GM23338 (cell line): ENCODE measurements around the gene LRRC57. TPM values are rescaled to one million over a fixed set of nuclear protein-coding genes. Genes with fewer than 3 reads are reported as not detected.

Experiments
- ATAC-seq: fragments of 200-7000 bp; cut with Tn5 transposase; 3 replicates; pipeline ENCODE4 v1.9.1; 2020
- DNase-seq: peaks from one replicate; pipeline ENCODE4 v3.0.0-alpha.2; 2015; ENCODE audit warnings: low spot score
- H2AFZ ChIP-seq: fragments of 200-600 bp; sonication (generic); 2 replicates; pipeline ENCODE4 v1.8.0; 2016; ENCODE audit warnings: antibody characterized with exemption, mild to moderate bottlenecking, moderate library complexity
- H3F3A ChIP-seq: fragments of 200-600 bp; sonication (generic); replicated peaks from 2 replicates; pipeline ENCODE4 v1.8.0; 2017; ENCODE audit warnings: antibody characterized with exemption, mixed run types, low read depth
- H3K27ac ChIP-seq: fragments of 200-600 bp; sonication (generic); 2 replicates; pipeline ENCODE4 v1.6.1; 2016; ENCODE audit warnings: low read depth
- H3K27me3 ChIP-seq: fragments of 200-600 bp; sonication (generic); 2 replicates; pipeline ENCODE4 v1.8.0; 2016; ENCODE audit warnings: mild to moderate bottlenecking, mixed run types, moderate library complexity; ENCODE audit not compliant: insufficient read depth
- H3K36me3 ChIP-seq: fragments of 200-600 bp; sonication (generic); 2 replicates; pipeline ENCODE4 v1.8.0; 2016; ENCODE audit warnings: mild to moderate bottlenecking; ENCODE audit not compliant: insufficient read depth
- H3K4me1 ChIP-seq: fragments of 200-600 bp; sonication (generic); 2 replicates; pipeline ENCODE4 v1.8.0; 2016; ENCODE audit warnings: mild to moderate bottlenecking, moderate library complexity; ENCODE audit not compliant: insufficient read depth
- H3K4me2 ChIP-seq: fragments of 200-600 bp; sonication (generic); 2 replicates; pipeline ENCODE4 v1.7.1; 2017; ENCODE audit warnings: mixed run types
- H3K4me3 ChIP-seq: fragments of 200-600 bp; sonication (generic); 2 replicates; pipeline ENCODE4 v1.6.1; 2016; ENCODE audit warnings: mixed run types
- H3K79me2 ChIP-seq: fragments of 200-600 bp; sonication (generic); replicated peaks from 2 replicates; pipeline ENCODE4 v1.8.0; 2017; ENCODE audit warnings: mild to moderate bottlenecking; ENCODE audit not compliant: insufficient read depth
- H3K9me2 ChIP-seq: fragments of 200-600 bp; sonication (generic); 2 replicates; pipeline ENCODE4 v1.8.0; 2017; ENCODE audit not compliant: insufficient read depth
- H4K20me1 ChIP-seq: fragments of 200-600 bp; sonication (generic); replicated peaks from 2 replicates; pipeline ENCODE4 v1.8.0; 2017; ENCODE audit warnings: mild to moderate bottlenecking; ENCODE audit not compliant: insufficient read depth
- H3K27ac Mint-ChIP-seq: 2 replicates; pipeline ENCODE4 v1.8.0; 2020; ENCODE audit warnings: inconsistent platforms, mild to moderate bottlenecking, moderate library complexity, mixed read lengths
- H3K27me3 Mint-ChIP-seq: 3 replicates; pipeline ENCODE4 v1.8.0; 2022; ENCODE audit warnings: low read depth, mild to moderate bottlenecking, moderate library complexity, mixed read lengths, inconsistent platforms; ENCODE audit not compliant: insufficient read depth, poor library complexity
- H3K36me3 Mint-ChIP-seq: 3 replicates; pipeline ENCODE4 v1.8.0; 2021; ENCODE audit warnings: low read depth, mild to moderate bottlenecking, inconsistent platforms, moderate library complexity, mixed read lengths
- H3K4me1 Mint-ChIP-seq: 3 replicates; pipeline ENCODE4 v1.8.0; 2020; ENCODE audit warnings: mild to moderate bottlenecking, inconsistent platforms, mixed read lengths
- H3K4me3 Mint-ChIP-seq: 3 replicates; pipeline ENCODE4 v1.8.0; 2021; ENCODE audit warnings: moderate library complexity, mild to moderate bottlenecking, inconsistent platforms, mixed read lengths
- H3K9me3 Mint-ChIP-seq: 3 replicates; pipeline ENCODE4 v1.8.0; 2020; ENCODE audit warnings: moderate library complexity, mild to moderate bottlenecking, inconsistent platforms, mixed read lengths
- JUNB ChIP-seq: IDR thresholded peaks from one replicate; pipeline ENCODE4 v1.6.1; 2016; ENCODE audit warnings: antibody characterized with exemption; ENCODE audit not compliant: unreplicated experiment
- POLR2AphosphoS5 ChIP-seq: IDR thresholded peaks from 2 replicates; pipeline ENCODE4 v1.6.1; 2016; ENCODE audit warnings: antibody characterized with exemption, low read depth
- polyA plus RNA-seq: library from polyadenylated mRNA; unstranded; fragments of >200 nt; fragmentation: Nextera tagmentation; extraction: Ambion mirVana; gene quantifications from 2 replicates; pipeline ENCODE4 v1.2.1, GENCODE V29; 2016
- total RNA-seq: library from RNA; depleted of rRNA; stranded (reverse); fragments of >200 nt; shearing (Covaris generic); gene quantifications from 2 replicates; pipeline ENCODE4 v1.2.3, GENCODE V29; 2014
- TF ChIP-seq, protein P1 (sequence below): fragments of 250-450 bp; sonication (Bioruptor Pico); IDR thresholded peaks from 2 replicates; pipeline ENCODE4 v1.5.0; 2020; ENCODE audit warnings: mild to moderate bottlenecking, moderate library complexity

LRRC57 gene
- total and polyA plus RNA-seq, 2 experiments from 2014 or later = 5.4 to 9.0 TPM

DNA sequence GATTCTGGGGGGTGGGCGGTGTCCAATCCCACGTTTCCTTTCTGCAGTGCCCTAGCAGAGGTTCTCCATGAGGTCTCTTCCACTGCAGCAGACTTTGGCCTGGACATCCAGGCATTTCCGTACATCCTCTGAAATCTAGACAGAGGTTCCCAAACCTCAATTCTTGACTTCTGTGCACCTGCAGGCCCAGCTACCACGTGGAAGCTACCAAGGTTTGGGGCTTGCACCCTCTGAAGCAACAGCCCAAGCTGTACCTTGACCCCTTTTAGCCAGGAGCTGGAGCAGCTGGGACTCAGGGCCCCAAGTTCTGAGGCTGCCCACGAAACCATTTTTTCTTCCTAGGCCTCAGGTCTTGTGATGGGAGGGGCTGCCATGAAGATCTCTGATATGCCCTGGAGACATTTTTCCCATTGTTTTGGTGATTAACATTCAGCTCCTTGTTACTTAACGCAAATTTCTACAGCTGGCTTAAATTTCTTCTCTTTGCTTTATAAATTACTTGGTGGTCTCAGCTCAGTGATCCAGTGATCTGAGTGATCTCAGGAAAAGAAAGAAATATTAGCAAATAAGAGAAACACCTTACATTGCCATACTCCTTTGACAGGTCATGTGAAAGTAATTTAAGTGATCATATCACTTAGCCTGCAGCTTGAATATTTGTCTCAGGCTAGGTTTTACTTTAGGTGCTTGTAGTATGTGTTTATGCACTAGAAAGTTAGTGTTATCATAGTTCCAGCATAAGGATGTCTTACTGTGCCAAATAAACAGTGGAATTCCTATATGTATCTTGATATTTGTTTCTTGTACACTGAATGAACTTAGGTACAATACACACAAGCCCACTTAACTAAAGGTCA is 50.2 kb downstream of the LRRC57 start (continued):
- TF ChIP-seq, protein P1, sequence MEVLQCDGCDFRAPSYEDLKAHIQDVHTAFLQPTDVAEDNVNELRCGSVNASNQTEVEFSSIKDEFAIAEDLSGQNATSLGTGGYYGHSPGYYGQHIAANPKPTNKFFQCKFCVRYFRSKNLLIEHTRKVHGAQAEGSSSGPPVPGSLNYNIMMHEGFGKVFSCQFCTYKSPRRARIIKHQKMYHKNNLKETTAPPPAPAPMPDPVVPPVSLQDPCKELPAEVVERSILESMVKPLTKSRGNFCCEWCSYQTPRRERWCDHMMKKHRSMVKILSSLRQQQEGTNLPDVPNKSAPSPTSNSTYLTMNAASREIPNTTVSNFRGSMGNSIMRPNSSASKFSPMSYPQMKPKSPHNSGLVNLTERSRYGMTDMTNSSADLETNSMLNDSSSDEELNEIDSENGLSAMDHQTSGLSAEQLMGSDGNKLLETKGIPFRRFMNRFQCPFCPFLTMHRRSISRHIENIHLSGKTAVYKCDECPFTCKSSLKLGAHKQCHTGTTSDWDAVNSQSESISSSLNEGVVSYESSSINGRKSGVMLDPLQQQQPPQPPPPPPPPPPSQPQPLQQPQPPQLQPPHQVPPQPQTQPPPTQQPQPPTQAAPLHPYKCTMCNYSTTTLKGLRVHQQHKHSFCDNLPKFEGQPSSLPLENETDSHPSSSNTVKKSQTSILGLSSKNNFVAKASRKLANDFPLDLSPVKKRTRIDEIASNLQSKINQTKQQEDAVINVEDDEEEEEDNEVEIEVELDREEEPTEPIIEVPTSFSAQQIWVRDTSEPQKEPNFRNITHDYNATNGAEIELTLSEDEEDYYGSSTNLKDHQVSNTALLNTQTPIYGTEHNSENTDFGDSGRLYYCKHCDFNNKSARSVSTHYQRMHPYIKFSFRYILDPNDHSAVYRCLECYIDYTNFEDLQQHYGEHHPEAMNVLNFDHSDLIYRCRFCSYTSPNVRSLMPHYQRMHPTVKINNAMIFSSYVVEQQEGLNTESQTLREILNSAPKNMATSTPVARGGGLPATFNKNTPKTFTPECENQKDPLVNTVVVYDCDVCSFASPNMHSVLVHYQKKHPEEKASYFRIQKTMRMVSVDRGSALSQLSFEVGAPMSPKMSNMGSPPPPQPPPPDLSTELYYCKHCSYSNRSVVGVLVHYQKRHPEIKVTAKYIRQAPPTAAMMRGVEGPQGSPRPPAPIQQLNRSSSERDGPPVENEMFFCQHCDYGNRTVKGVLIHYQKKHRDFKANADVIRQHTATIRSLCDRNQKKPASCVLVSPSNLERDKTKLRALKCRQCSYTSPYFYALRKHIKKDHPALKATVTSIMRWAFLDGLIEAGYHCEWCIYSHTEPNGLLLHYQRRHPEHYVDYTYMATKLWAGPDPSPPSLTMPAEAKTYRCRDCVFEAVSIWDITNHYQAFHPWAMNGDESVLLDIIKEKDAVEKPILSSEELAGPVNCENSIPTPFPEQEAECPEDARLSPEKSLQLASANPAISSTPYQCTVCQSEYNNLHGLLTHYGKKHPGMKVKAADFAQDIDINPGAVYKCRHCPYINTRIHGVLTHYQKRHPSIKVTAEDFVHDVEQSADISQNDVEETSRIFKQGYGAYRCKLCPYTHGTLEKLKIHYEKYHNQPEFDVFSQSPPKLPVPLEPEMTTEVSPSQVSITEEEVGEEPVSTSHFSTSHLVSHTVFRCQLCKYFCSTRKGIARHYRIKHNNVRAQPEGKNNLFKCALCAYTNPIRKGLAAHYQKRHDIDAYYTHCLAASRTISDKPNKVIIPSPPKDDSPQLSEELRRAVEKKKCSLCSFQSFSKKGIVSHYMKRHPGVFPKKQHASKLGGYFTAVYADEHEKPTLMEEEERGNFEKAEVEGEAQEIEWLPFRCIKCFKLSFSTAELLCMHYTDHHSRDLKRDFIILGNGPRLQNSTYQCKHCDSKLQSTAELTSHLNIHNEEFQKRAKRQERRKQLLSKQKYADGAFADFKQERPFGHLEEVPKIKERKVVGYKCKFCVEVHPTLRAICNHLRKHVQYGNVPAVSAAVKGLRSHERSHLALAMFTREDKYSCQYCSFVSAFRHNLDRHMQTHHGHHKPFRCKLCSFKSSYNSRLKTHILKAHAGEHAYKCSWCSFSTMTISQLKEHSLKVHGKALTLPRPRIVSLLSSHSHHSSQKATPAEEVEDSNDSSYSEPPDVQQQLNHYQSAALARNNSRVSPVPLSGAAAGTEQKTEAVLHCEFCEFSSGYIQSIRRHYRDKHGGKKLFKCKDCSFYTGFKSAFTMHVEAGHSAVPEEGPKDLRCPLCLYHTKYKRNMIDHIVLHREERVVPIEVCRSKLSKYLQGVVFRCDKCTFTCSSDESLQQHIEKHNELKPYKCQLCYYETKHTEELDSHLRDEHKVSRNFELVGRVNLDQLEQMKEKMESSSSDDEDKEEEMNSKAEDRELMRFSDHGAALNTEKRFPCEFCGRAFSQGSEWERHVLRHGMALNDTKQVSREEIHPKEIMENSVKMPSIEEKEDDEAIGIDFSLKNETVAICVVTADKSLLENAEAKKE (CRISPR knock-in tag) = no peak
- TF ChIP-seq POLR2AphosphoS5 = no peak

DNA sequence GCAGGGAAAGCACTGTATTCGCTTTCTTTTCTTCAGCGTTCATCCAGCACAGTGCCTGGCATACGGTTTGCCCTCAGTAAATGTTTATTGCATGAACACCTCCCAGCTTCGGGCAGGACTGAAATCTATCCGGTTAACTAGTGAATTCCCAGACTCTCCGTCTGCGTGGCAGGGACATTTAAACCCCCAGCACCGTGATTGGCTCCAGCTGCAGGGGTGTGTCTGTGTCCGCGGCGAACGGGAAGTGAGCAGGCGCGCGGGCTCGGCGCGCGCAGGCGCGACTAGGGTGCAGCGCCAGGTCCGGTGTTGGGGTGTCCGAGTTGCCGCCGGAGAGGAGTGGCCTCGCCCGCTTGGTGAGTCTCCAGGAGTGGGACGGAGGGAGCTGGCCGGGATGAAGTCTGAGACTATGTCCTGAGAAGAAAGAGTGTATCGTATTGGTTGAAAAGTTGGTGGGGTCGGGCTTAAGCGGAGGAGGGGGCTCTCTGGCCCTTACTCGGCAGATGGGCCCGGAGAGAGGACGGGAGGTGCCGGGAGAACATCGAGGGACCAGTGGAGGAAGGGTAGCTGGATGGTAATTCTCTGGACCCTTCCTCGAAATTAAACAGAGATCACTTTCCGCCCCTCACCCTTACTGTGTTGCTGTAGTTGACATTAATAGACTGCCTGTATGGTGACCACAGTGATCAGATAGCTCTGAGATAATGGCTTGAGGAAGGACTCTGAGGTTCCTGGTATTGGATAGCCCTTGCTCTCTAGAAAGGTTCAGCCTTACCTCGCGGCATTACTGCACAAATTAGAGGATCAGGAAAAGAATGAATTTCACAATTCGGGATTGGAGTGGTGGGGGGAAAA is 53.0 kb downstream of the LRRC57 start, which contains the start of gene SNAP23:
Gene SNAP23 (plus strand): TSS at position 274 of the 852 bp plus-strand sequence. CDS start 16,213 bp downstream, outside the sequence.
- TF ChIP-seq POLR2AphosphoS5 (peak; percentile 89), JUNB (no peak)
- peaks cover 17% of the 10 kb centered on the region for H3K27me3 Mint-ChIP-seq
- peak within 1 kb of the TSS; percentile 99 for H3K4me3 Mint-ChIP-seq
- Histone ChIP-seq H3K4me2 (peak within 1 kb of the TSS; percentile 93), H3F3A (no peaks in the 10 kb centered on the region), H3K9me2 (no peaks in the 10 kb centered on the region), H3K27ac (peak within 1 kb of the TSS; percentile 89), H4K20me1 (peaks cover 6% of the 10 kb centered on the region; the same call in 1 of the 2 replicates), H2AFZ (peak within 1 kb of the TSS; percentile 90; the same call in 1 of the 2 replicates), H3K36me3 (no peaks in the 10 kb centered on the region), H3K79me2 (peaks cover 49% of the 10 kb centered on the region), H3K4me3 (peak within 1 kb of the TSS; percentile 76), H3K27me3 (no peaks in the 10 kb centered on the region), H3K4me1 (peaks cover 42% of the 10 kb centered on the region)
- H3K9me3 Mint-ChIP-seq = no peaks in the 10 kb centered on the region
- ATAC-seq (peak; percentile 93), DNase-seq (peak; percentile 95)
- H3K36me3 Mint-ChIP-seq = peaks cover 8% of the 10 kb centered on the region; the same call in 1 of the 3 replicates
- peaks cover 29% of the 10 kb centered on the region for H3K4me1 Mint-ChIP-seq
- H3K27ac Mint-ChIP-seq = peak within 1 kb of the TSS; percentile 96
